ENCODE measurements around the gene AIRE. TPM values are rescaled to one million over a fixed set of nuclear protein-coding genes. Genes with fewer than 3 reads are reported as not detected.

Gene AIRE
- total RNA-seq, 1 experiment from 2014 or later = not detected

DNA sequence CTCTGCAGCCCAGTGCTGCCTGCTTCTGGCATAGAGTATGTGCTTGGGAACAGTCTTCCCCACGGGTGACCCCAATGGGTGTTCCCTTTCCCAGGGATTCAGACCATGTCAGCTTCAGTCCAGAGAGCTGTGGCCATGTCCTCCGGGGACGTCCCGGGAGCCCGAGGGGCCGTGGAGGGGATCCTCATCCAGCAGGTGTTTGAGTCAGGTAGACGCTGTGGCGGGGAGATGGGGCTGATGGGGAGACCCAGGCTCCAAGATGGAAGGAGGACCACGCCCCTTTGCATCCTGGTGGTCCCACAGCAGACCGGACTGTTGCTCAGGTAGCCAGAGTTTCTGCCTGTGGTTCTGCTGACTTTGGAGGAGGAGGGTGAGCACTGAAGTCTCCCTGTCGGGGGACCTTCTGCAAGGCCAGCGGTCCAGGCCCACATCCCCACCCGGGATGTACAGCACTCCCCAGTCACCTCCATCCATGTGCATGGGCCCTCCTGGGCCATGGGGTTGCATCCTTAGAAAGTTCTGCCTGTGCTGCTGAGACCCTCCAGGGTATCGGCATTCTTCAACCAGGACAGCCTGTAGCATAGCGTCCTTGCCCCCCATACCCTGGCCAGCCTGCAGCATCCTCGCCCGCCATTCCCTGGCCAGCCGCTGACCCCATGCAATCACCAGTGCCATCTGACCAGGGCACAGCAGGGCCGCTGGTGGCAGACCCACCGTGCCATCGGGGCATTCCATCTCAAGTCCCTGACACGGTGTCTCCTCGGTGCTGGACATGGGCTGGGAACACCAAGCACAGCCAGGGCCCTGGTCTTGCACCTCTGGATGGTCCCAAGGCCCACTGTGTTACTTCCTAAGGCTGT lies 2.8 kb downstream of the AIRE start:
- intact Hi-C loops (cut with micrococcal nuclease; ENCODE audit: unreplicated experiment) = no loop called here
- Histone ChIP-seq H3K4me3 (ENCODE audit: low read depth, low read length) (no peak overlapping the region), H3K36me3 (ENCODE audit: control insufficient read depth, insufficient read depth, low read length) (no peaks in the 10 kb centered on the region), H3K4me1 (no peaks in the 10 kb centered on the region), H3K9me3 (no peaks in the 10 kb centered on the region), H3K27me3 (replicated peaks; ENCODE audit: control insufficient read depth, insufficient read depth, low read length) (no peaks in the 10 kb centered on the region)
- H3K27me3 Mint-ChIP-seq (ENCODE audit: insufficient read depth, unreplicated experiment) = no peaks in the 10 kb centered on the region
- no peaks in the 10 kb centered on the region for H3K36me3 Mint-ChIP-seq (ENCODE audit: insufficient read depth, unreplicated experiment)
- H3K4me3 Mint-ChIP-seq (ENCODE audit: unreplicated experiment) = no peak overlapping the region
- ChIA-PET CTCF (no interaction called here), POLR2A (no interaction called here)
- H3K4me1 Mint-ChIP-seq (ENCODE audit: low read depth, unreplicated experiment) = no peaks in the 10 kb centered on the region
- no TSS peak for BruUV-seq (replicated peaks)
- no peaks in the 10 kb centered on the region for H3K9me3 Mint-ChIP-seq (ENCODE audit: unreplicated experiment)
- H3K27ac Mint-ChIP-seq (ENCODE audit: unreplicated experiment) = no peak overlapping the region
- TF ChIP-seq, protein P1, sequence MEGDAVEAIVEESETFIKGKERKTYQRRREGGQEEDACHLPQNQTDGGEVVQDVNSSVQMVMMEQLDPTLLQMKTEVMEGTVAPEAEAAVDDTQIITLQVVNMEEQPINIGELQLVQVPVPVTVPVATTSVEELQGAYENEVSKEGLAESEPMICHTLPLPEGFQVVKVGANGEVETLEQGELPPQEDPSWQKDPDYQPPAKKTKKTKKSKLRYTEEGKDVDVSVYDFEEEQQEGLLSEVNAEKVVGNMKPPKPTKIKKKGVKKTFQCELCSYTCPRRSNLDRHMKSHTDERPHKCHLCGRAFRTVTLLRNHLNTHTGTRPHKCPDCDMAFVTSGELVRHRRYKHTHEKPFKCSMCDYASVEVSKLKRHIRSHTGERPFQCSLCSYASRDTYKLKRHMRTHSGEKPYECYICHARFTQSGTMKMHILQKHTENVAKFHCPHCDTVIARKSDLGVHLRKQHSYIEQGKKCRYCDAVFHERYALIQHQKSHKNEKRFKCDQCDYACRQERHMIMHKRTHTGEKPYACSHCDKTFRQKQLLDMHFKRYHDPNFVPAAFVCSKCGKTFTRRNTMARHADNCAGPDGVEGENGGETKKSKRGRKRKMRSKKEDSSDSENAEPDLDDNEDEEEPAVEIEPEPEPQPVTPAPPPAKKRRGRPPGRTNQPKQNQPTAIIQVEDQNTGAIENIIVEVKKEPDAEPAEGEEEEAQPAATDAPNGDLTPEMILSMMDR (IDR thresholded peaks at IDR 0.05; ENCODE audit: insufficient read depth in 1 of 2, low read depth in 1 of 2, low read length in 1 of 2, severe bottlenecking in 1 of 2, unreplicated experiment in 1 of 2) = no peak
- no peak for DNase-seq

DNA sequence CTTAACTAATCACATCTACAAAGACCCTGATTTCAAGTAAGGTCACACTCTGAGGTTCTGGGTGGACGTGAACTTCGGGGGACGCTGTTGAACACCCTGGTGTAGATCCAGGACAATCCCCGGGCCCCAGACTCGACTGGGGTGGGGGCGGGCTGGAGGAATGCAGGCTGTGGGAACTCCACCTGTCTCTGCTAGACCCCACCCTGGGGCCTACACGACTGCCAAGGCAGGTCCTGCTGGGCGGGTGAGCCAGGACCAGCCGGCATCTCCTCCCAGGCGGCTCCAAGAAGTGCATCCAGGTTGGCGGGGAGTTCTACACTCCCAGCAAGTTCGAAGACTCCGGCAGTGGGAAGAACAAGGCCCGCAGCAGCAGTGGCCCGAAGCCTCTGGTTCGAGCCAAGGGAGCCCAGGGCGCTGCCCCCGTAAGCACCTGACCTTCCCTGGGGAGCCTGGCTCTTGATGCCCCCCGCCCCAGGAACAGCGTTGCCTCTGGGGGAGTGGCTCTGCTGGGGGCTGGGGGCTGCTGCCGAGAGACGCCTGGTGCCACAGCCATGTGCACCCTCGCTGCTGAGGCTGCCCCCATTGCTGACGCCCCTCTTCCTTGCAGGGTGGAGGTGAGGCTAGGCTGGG lies 3.8 kb downstream of the AIRE start:
- Mint-ChIP-seq H3K36me3 (ENCODE audit: insufficient read depth, unreplicated experiment) (no peaks in the 10 kb centered on the region), H3K4me1 (ENCODE audit: low read depth, unreplicated experiment) (no peaks in the 10 kb centered on the region), H3K27me3 (ENCODE audit: insufficient read depth, unreplicated experiment) (no peaks in the 10 kb centered on the region), H3K27ac (ENCODE audit: unreplicated experiment) (no peak overlapping the region), H3K4me3 (ENCODE audit: unreplicated experiment) (no peak overlapping the region), H3K9me3 (ENCODE audit: unreplicated experiment) (no peaks in the 10 kb centered on the region)
- BruUV-seq (replicated peaks) = no TSS peak
- Histone ChIP-seq H3K27me3 (replicated peaks; ENCODE audit: control insufficient read depth, insufficient read depth, low read length) (no peaks in the 10 kb centered on the region), H3K36me3 (ENCODE audit: control insufficient read depth, insufficient read depth, low read length) (no peaks in the 10 kb centered on the region), H3K9me3 (no peaks in the 10 kb centered on the region), H3K4me3 (ENCODE audit: low read depth, low read length) (no peak overlapping the region), H3K4me1 (no peaks in the 10 kb centered on the region)
- ChIA-PET POLR2A (no interaction called here), CTCF (no interaction called here)
- TF ChIP-seq, protein P1 (IDR thresholded peaks at IDR 0.05; ENCODE audit: insufficient read depth in 1 of 2, low read depth in 1 of 2, low read length in 1 of 2, severe bottlenecking in 1 of 2, unreplicated experiment in 1 of 2) = no peak
- no peak for DNase-seq
- intact Hi-C loops (cut with micrococcal nuclease; ENCODE audit: unreplicated experiment) = no loop called here

DNA sequence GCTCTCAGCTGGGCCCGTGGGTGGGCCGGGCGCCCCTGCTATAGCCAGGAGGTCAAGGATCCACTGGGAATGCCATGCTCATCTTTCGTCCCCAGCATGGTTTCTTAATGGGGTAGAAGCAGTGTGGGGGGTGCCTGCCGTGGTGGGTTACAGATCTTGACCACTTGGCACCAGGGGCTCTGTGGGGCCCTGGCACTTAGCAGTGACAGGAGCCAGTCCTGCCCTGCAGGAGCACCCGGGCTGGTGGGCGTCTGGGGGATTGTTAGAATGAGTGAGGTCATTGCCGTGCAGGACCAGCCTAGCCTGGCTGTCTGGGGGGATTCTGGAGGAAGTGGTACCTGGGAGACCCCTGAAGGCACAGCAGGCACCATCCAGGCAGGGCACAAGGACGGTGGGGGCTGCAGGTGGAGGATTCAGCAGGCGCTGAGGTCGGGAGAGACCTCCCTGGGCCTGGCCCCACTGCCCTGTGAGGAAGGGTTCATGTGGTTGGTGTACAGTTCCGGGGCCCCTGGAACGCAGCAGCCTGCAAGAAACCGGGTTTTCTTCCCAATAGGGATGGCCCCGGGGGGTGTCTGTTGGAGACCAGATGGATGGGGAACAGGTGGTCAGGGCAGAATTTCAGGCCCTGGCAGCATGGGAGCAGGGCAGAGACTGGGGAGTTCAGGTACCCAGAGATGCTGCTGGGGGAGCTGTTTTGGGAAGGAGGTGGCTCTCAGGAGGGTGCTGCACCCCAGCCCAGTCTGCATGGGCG lies 4.8 kb downstream of the AIRE start:
- no peaks in the 10 kb centered on the region for H3K4me1 ChIP-seq
- H3K9me3 Mint-ChIP-seq (ENCODE audit: unreplicated experiment) = no peaks in the 10 kb centered on the region
- H3K4me1 Mint-ChIP-seq (ENCODE audit: low read depth, unreplicated experiment) = no peaks in the 10 kb centered on the region
- H3K27ac Mint-ChIP-seq (ENCODE audit: unreplicated experiment) = peak overlapping the region; percentile 42
- no peaks in the 10 kb centered on the region for H3K9me3 ChIP-seq
- CTCF ChIA-PET = no interaction called here
- POLR2A ChIA-PET = no interaction called here
- intact Hi-C loops (cut with micrococcal nuclease; ENCODE audit: unreplicated experiment) = no loop called here
- H3K36me3 Mint-ChIP-seq (ENCODE audit: insufficient read depth, unreplicated experiment) = no peaks in the 10 kb centered on the region
- no peaks in the 10 kb centered on the region for H3K27me3 Mint-ChIP-seq (ENCODE audit: insufficient read depth, unreplicated experiment)
- H3K27me3 ChIP-seq (replicated peaks; ENCODE audit: control insufficient read depth, insufficient read depth, low read length) = no peaks in the 10 kb centered on the region
- no peak overlapping the region for H3K4me3 ChIP-seq (ENCODE audit: low read depth, low read length)
- TF ChIP-seq, protein P1 (IDR thresholded peaks at IDR 0.05; ENCODE audit: insufficient read depth in 1 of 2, low read depth in 1 of 2, low read length in 1 of 2, severe bottlenecking in 1 of 2, unreplicated experiment in 1 of 2) = no peak
- no peaks in the 10 kb centered on the region for H3K36me3 ChIP-seq (ENCODE audit: control insufficient read depth, insufficient read depth, low read length)
- no TSS peak for BruUV-seq (replicated peaks)
- H3K4me3 Mint-ChIP-seq (ENCODE audit: unreplicated experiment) = no peak overlapping the region
- DNase-seq = no peak
